CD14-positive monocyte (primary cell): ENCODE data around the gene PET117. TPM values are rescaled to one million over a fixed set of nuclear protein-coding genes. Genes with fewer than 3 reads are reported as not detected.
A peak's percentile ranks its signal among the peaks of the same experiment; 100 is the strongest.

Experiments
- DNase-seq, 3 donors: peaks; one replicate each; pipeline ENCODE4 v3.0.0-alpha.2; 2011 to 2022
- H2AFZ ChIP-seq: 2 replicates; pipeline ENCODE4 v1.6.0; 2012; ENCODE audit warnings: mild to moderate bottlenecking, low read depth, low read length, inconsistent platforms; ENCODE audit not compliant: insufficient read depth, poor library complexity, severe bottlenecking
- H3K27ac ChIP-seq, 2 donors: 1 replicate in 1 of 2; 2 replicates in 1 of 2; pipeline ENCODE4 v1.5.1; 2012 to 2013; ENCODE audit warnings: low read length in 2 of 2, control low read depth in 1 of 2, inconsistent platforms in 1 of 2, low read depth in 1 of 2, mild to moderate bottlenecking in 1 of 2
- H3K27me3 ChIP-seq, 2 donors: one replicate each; pipeline versions ENCODE4 v1.6.0 to v1.6.1; 2011 to 2013; ENCODE audit warnings: low read length in 2 of 2; ENCODE audit not compliant: control insufficient read depth in 2 of 2, insufficient read depth in 2 of 2
- H3K36me3 ChIP-seq, 2 donors: replicated peaks in 1 of 2; 1 replicate in 1 of 2; 2 replicates in 1 of 2; pipeline versions ENCODE4 v1.5.1 to v1.6.1; 2012 to 2013; ENCODE audit warnings: low read length in 2 of 2, control low read depth in 1 of 2, inconsistent platforms in 1 of 2, mild to moderate bottlenecking in 1 of 2; ENCODE audit not compliant: insufficient read depth in 2 of 2, control insufficient read depth in 1 of 2
- H3K4me1 ChIP-seq, 2 donors: 1 replicate in 1 of 2; 2 replicates in 1 of 2; pipeline versions ENCODE4 v1.5.1 to v1.6.1; 2012 to 2013; ENCODE audit warnings: low read length in 2 of 2, control low read depth in 1 of 2, inconsistent platforms in 1 of 2, mild to moderate bottlenecking in 1 of 2, moderate library complexity in 1 of 2; ENCODE audit not compliant: insufficient read depth in 2 of 2, control insufficient read depth in 1 of 2
- H3K4me2 ChIP-seq: replicated peaks from 2 replicates; pipeline ENCODE3; 2012; ENCODE audit warnings: low read length, moderate library complexity, mild to moderate bottlenecking; ENCODE audit not compliant: poor library complexity, severe bottlenecking; ENCODE audit errors: extremely low read depth
- H3K4me3 ChIP-seq, 3 experiments: fragments of 200-600 bp in 1 of 3; sonication (generic) in 1 of 3; replicated peaks in 1 of 3; 1 replicate in 2 of 3; 2 replicates in 1 of 3; pipeline ENCODE4 v1.5.1; 2011 to 2013; ENCODE audit warnings: low read length in 3 of 3, mild to moderate bottlenecking in 3 of 3, control low read depth in 2 of 3, low read depth in 2 of 3, inconsistent platforms in 1 of 3, moderate library complexity in 1 of 3
- H3K79me2 ChIP-seq: 2 replicates; pipeline ENCODE4 v1.6.0; 2012; ENCODE audit warnings: mild to moderate bottlenecking, control low read depth, inconsistent platforms, low read length, moderate library complexity; ENCODE audit not compliant: insufficient read depth
- H3K9ac ChIP-seq: 2 replicates; pipeline ENCODE4 v1.6.0; 2017; ENCODE audit warnings: low read length, mild to moderate bottlenecking; ENCODE audit not compliant: insufficient read depth, poor library complexity, severe bottlenecking
- H3K9me3 ChIP-seq, 2 donors: replicated peaks in 1 of 2; 1 replicate in 1 of 2; 2 replicates in 1 of 2; pipeline versions ENCODE4 v1.5.1 to v1.6.1; 2012 to 2013; ENCODE audit warnings: low read length in 2 of 2, control low read depth in 1 of 2; ENCODE audit not compliant: control insufficient read depth in 1 of 2, insufficient read depth in 1 of 2
- H4K20me1 ChIP-seq: 2 replicates; pipeline ENCODE4 v1.6.0; 2012; ENCODE audit warnings: mild to moderate bottlenecking, low read length, control low read depth, moderate library complexity; ENCODE audit not compliant: insufficient read depth
- H3K27ac Mint-ChIP-seq, 7 donors: one replicate each; pipeline ENCODE4 v1.8.0; 2020; ENCODE audit warnings: mild to moderate bottlenecking in 7 of 7, mixed read lengths in 7 of 7, moderate library complexity in 6 of 7, inconsistent platforms in 2 of 7
- H3K27me3 Mint-ChIP-seq, 3 donors: one replicate each; pipeline ENCODE4 v1.8.0; 2021 to 2022; ENCODE audit warnings: low read depth in 3 of 3, mild to moderate bottlenecking in 3 of 3, mixed read lengths in 3 of 3, moderate library complexity in 3 of 3, inconsistent platforms in 1 of 3
- H3K36me3 Mint-ChIP-seq, 2 donors: one replicate each; pipeline ENCODE4 v1.8.0; 2020; ENCODE audit warnings: mixed read lengths in 2 of 2, inconsistent platforms in 1 of 2, mild to moderate bottlenecking in 1 of 2
- H3K4me1 Mint-ChIP-seq: one replicate; pipeline ENCODE4 v1.8.0; 2020; ENCODE audit warnings: mild to moderate bottlenecking, mixed read lengths
- H3K4me3 Mint-ChIP-seq, 2 donors: one replicate each; pipeline ENCODE4 v1.8.0; 2020; ENCODE audit warnings: mild to moderate bottlenecking in 2 of 2, mixed read lengths in 2 of 2, moderate library complexity in 1 of 2
- H3K9me3 Mint-ChIP-seq, 7 donors: one replicate each; pipeline ENCODE4 v1.8.0; 2020 to 2022; ENCODE audit warnings: mixed read lengths in 7 of 7, mild to moderate bottlenecking in 6 of 7, moderate library complexity in 6 of 7, inconsistent platforms in 2 of 7
- CTCF ChIP-seq: fragments of 200-600 bp; IDR thresholded peaks from one replicate; pipeline ENCODE4 v1.8.0; 2022; ENCODE audit warnings: antibody characterized with exemption, mild to moderate bottlenecking
- WGBS: methylation state at CpG from one replicate; pipeline ENCODE4 v1.1.5; 2013; ENCODE audit warnings: missing lambda C conversion rate; ENCODE audit not compliant: insufficient coverage; 5-methylcytosine and 5-hydroxymethylcytosine counted together
- intact Hi-C, 2 donors: fragments of 100-400 bp; cut with micrococcal nuclease; formaldehyde crosslinking; loops; one replicate each; pipeline versions ENCODE4 v1.15.0 to v1.15.1; 2023
- polyA plus RNA-seq, 3 donors: library from polyadenylated mRNA; depleted of rRNA in 1 of 3; unstranded in 2 of 3; stranded (reverse) in 1 of 3; fragments of 300-500 nt in 2 of 3; fragments of >200 nt in 1 of 3; fragmentation: Illumina TruSeq in 2 of 3; gene quantifications; 1 replicate in 2 of 3; 2 replicates in 1 of 3; pipeline ENCODE4 v1.2.3, GENCODE V29; 2012 to 2021

Gene PET117
- polyA plus RNA-seq, 3 donors: 3.9 to 19.5 (median 16.6) TPM

GRCh38 chr20:18154342-18154741 is 16.7 kb downstream of the PET117 start:
- peaks cover 48 to 97% of the 10 kb centered on the region in 2 donors for H3K36me3 ChIP-seq
- no peaks in the 10 kb centered on the region for H3K9me3 Mint-ChIP-seq
- no peak overlapping the region for H3K4me3 ChIP-seq
- no peak for DNase-seq
- H3K79me2 ChIP-seq: no peaks in the 10 kb centered on the region
- H3K36me3 Mint-ChIP-seq: peaks cover 62 to 74% of the 10 kb centered on the region in 2 donors
- no peaks in the 10 kb centered on the region for H3K4me1 Mint-ChIP-seq
- peak overlapping the region in 1 of 7 donors; percentile 38 for H3K27ac Mint-ChIP-seq
- H3K27ac ChIP-seq: no peak overlapping the region
- H3K9me3 ChIP-seq: no peaks in the 10 kb centered on the region
- H3K4me2 ChIP-seq: no peak overlapping the region
- no peak overlapping the region for H3K4me3 Mint-ChIP-seq
- TF ChIP-seq CTCF: no peak
- no peaks in the 10 kb centered on the region for H3K4me1 ChIP-seq
- intact Hi-C loops: no loop called here
- no peaks in the 10 kb centered on the region for H4K20me1 ChIP-seq
- H2AFZ ChIP-seq: no peak overlapping the region
- no peaks in the 10 kb centered on the region for H3K27me3 Mint-ChIP-seq
- H3K9ac ChIP-seq: no peak overlapping the region
- no peaks in the 10 kb centered on the region for H3K27me3 ChIP-seq
- 96% methylated on average over 8 of the region's 9 CpGs for WGBS

- no peaks in the 10 kb centered on the region for H4K20me1 ChIP-seq
- Mint-ChIP-seq H3K4me1 (no peaks in the 10 kb centered on the region), H3K9me3 (no peaks in the 10 kb centered on the region), H3K36me3 (peaks cover 63 to 71% of the 10 kb centered on the region in 2 donors), H3K27me3 (no peaks in the 10 kb centered on the region), H3K4me3 (no peak overlapping the region), H3K27ac (no peak overlapping the region)
- TF ChIP-seq CTCF: no peak
- H3K4me3 ChIP-seq: no peak overlapping the region
- no peak overlapping the region for H3K9ac ChIP-seq
- no peaks in the 10 kb centered on the region for H3K27me3 ChIP-seq
- H3K4me1 ChIP-seq: no peaks in the 10 kb centered on the region
- H2AFZ ChIP-seq: no peak overlapping the region
- H3K9me3 ChIP-seq: no peaks in the 10 kb centered on the region
- no peaks in the 10 kb centered on the region for H3K79me2 ChIP-seq
- intact Hi-C loops: no loop called here
- DNase-seq: no peak
- no peak overlapping the region for H3K4me2 ChIP-seq
- peaks cover 47 to 95% of the 10 kb centered on the region in 2 donors for H3K36me3 ChIP-seq
- no CpG with 5 or more reads among the region's 4 CpGs for WGBS
- no peak overlapping the region for H3K27ac ChIP-seq
These were observed 18.4 kb downstream of the PET117 start for GRCh38 chr20:18156045-18156444.
